Suprapubic skin (tissue), 4 donors: ENCODE data around the gene STAM. TPM values are rescaled to one million over a fixed set of nuclear protein-coding genes. Genes with fewer than 3 reads are reported as not detected.
"Not testable (repeated sequence)": the region's sequence is repeated elsewhere in the genome, so short reads cannot be mapped to it uniquely, and the experiment has no call there.

Experiments
- DNase-seq, 2 donors: peaks; one replicate each; pipeline ENCODE4 v3.0.0-alpha.2; 2019; ENCODE audit warnings: low spot score in 2 of 2
- H3K27ac ChIP-seq: fragments of 200-600 bp; sonication (generic); one replicate; pipeline ENCODE4 v1.5.1; 2019
- H3K27me3 ChIP-seq: fragments of 200-600 bp; sonication (generic); one replicate; pipeline ENCODE4 v1.5.1; 2019
- H3K36me3 ChIP-seq: fragments of 200-600 bp; sonication (generic); one replicate; pipeline ENCODE4 v1.5.1; 2019
- H3K4me1 ChIP-seq: fragments of 200-600 bp; sonication (generic); one replicate; pipeline ENCODE4 v1.5.1; 2019
- H3K4me3 ChIP-seq: fragments of 200-600 bp; sonication (generic); one replicate; pipeline ENCODE4 v1.5.1; 2019; ENCODE audit warnings: mild to moderate bottlenecking
- H3K9me3 ChIP-seq: fragments of 200-600 bp; sonication (generic); one replicate; pipeline ENCODE4 v1.5.1; 2019
- EP300 ChIP-seq: sonication (generic); formaldehyde crosslinking; IDR thresholded peaks from one replicate; pipeline ENCODE4 v1.6.1; 2017; ENCODE audit warnings: antibody characterized with exemption
- POLR2A ChIP-seq, 2 donors: fragments of 450-650 bp; IDR thresholded peaks; one replicate each; pipeline ENCODE4 v1.6.1; 2017; ENCODE audit warnings: antibody characterized with exemption in 2 of 2, mild to moderate bottlenecking in 2 of 2, moderate library complexity in 2 of 2
- POLR2AphosphoS5 ChIP-seq, 3 donors: sonication (generic); formaldehyde crosslinking; IDR thresholded peaks; one replicate each; pipeline ENCODE4 v1.6.1; 2017; ENCODE audit warnings: antibody characterized with exemption in 3 of 3
- WGBS: methylation state at CpG from one replicate; pipeline ENCODE4 v1.1.5; 2018; 5-methylcytosine and 5-hydroxymethylcytosine counted together
- total RNA-seq, 4 donors: library from RNA; depleted of rRNA; stranded (reverse); fragments of >200 nt; gene quantifications; one replicate each; pipeline ENCODE4 v1.1.0, GENCODE V29; 2016
- TF ChIP-seq, protein P1 (sequence below), 2 donors: fragments of 200-600 bp in 1 of 2; fragments of 450-650 bp in 1 of 2; sonication (generic) in 1 of 2; IDR thresholded peaks; one replicate each; pipeline ENCODE4 v1.5.1; 2016 to 2019; ENCODE audit warnings: antibody characterized with exemption in 2 of 2, mild to moderate bottlenecking in 1 of 2, moderate library complexity in 1 of 2

Gene STAM
- total RNA-seq, 4 donors from 2014 or later = 19.4 to 28.6 (median 22.8) TPM

- Histone ChIP-seq H3K36me3 (no peaks in the 10 kb centered on the region), H3K27me3 (no peaks in the 10 kb centered on the region), H3K4me3 (peak within 1 kb of the TSS; percentile 59), H3K9me3 (no peaks in the 10 kb centered on the region), H3K4me1 (peaks cover 12% of the 10 kb centered on the region), H3K27ac (peak within 1 kb of the TSS; percentile 17)
- TF ChIP-seq EP300 = no peak
- TF ChIP-seq POLR2A (IDR thresholded peaks at IDR 0.05) = no peak
- TF ChIP-seq, protein P1, sequence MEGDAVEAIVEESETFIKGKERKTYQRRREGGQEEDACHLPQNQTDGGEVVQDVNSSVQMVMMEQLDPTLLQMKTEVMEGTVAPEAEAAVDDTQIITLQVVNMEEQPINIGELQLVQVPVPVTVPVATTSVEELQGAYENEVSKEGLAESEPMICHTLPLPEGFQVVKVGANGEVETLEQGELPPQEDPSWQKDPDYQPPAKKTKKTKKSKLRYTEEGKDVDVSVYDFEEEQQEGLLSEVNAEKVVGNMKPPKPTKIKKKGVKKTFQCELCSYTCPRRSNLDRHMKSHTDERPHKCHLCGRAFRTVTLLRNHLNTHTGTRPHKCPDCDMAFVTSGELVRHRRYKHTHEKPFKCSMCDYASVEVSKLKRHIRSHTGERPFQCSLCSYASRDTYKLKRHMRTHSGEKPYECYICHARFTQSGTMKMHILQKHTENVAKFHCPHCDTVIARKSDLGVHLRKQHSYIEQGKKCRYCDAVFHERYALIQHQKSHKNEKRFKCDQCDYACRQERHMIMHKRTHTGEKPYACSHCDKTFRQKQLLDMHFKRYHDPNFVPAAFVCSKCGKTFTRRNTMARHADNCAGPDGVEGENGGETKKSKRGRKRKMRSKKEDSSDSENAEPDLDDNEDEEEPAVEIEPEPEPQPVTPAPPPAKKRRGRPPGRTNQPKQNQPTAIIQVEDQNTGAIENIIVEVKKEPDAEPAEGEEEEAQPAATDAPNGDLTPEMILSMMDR (IDR thresholded peaks at IDR 0.05) = peak in 1 of 2 donors; percentile 19
- peak; percentile 75 to 80 for DNase-seq
- 2% methylated on average over 14 of the region's 92 CpGs for WGBS
These were observed 26.7 kb upstream of the STAM start, which contains the start of gene HACD1 for GRCh38 chr10:17617031-17617911. HACD1 (minus strand) TSS chr10:17617374; CDS start chr10:17617339, 35 bp downstream.

DNA sequence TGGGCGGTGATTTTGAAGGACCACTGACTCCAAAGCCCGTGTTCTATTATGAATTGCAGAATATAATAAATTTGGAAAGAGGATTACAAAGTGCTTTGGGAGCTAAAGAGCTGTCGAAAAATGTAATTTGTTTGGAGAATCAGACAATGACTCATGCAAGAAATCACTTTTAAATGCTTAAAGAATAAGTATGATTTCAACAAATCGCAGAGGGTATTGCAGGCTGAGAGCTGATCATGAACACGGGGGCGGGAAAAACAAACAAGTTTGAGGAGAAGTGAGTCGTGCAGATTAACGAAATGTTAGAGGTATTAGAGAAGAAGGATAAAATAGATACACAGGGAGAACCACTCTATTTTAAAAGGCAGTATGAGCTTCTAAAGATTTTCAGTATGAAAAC, 21.9 kb upstream of the STAM start:
- no peaks in the 10 kb centered on the region for H3K36me3 ChIP-seq
- no peak overlapping the region for H3K27ac ChIP-seq
- H3K9me3 ChIP-seq = no peaks in the 10 kb centered on the region
- no peak for DNase-seq
- no peaks in the 10 kb centered on the region for H3K27me3 ChIP-seq
- H3K4me3 ChIP-seq = no peak overlapping the region
- TF ChIP-seq, protein P1 (IDR thresholded peaks at IDR 0.05) = no peak
- no peak for TF ChIP-seq POLR2AphosphoS5 (IDR thresholded peaks at IDR 0.05)
- no peak for TF ChIP-seq POLR2A (IDR thresholded peaks at IDR 0.05)
- no peak for TF ChIP-seq EP300
- 72% methylated on average over 8 of the region's 8 CpGs for WGBS
- H3K4me1 ChIP-seq = peaks cover 8% of the 10 kb centered on the region

- no peaks in the 10 kb centered on the region for H3K27me3 ChIP-seq
- no peak for DNase-seq
- H3K4me1 ChIP-seq = no peaks in the 10 kb centered on the region
- TF ChIP-seq POLR2A (IDR thresholded peaks at IDR 0.05) (no peak), EP300 (no peak), POLR2AphosphoS5 (IDR thresholded peaks at IDR 0.05) (no peak)
- TF ChIP-seq, protein P1 (IDR thresholded peaks at IDR 0.05) = no peak
- no peak overlapping the region for H3K4me3 ChIP-seq
- 78% methylated on average over 3 of the region's 3 CpGs for WGBS
- no peaks in the 10 kb centered on the region for H3K9me3 ChIP-seq
- H3K27ac ChIP-seq = no peak overlapping the region
- H3K36me3 ChIP-seq = no peaks in the 10 kb centered on the region
These were observed 19.0 kb upstream of the STAM start for GRCh38 chr10:17624996-17625395.

DNA sequence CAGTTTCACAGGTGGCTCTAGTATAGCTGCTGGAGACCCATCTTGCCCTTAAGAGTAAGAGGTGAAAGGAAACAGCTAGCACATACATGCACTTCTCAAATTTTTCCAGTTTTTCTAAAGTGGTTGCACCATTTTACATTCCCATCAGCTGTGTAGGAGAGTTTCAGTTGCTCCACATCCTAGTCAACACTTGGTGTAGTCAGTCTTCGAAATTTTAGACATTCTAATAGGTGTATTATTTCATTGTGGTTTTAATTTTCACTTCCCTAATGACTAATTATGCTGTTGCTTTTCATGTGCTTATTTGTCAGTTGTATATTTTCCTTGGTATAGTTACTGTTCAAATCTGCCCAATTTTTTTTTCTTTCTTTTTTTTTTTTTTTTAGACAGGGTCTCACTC, 17.3 kb upstream of the STAM start:
- Histone ChIP-seq H3K4me1 (no peaks in the 10 kb centered on the region), H3K27me3 (no peaks in the 10 kb centered on the region), H3K4me3 (no peak overlapping the region), H3K9me3 (no peaks in the 10 kb centered on the region), H3K27ac (no peak overlapping the region), H3K36me3 (no peaks in the 10 kb centered on the region)
- no peak for DNase-seq
- 69% methylated on average over 1 of the region's 1 CpG for WGBS
- TF ChIP-seq, protein P1 (IDR thresholded peaks at IDR 0.05) = no peak
- no peak for TF ChIP-seq EP300
- TF ChIP-seq POLR2A (IDR thresholded peaks at IDR 0.05) = no peak
- no peak for TF ChIP-seq POLR2AphosphoS5 (IDR thresholded peaks at IDR 0.05)

DNA sequence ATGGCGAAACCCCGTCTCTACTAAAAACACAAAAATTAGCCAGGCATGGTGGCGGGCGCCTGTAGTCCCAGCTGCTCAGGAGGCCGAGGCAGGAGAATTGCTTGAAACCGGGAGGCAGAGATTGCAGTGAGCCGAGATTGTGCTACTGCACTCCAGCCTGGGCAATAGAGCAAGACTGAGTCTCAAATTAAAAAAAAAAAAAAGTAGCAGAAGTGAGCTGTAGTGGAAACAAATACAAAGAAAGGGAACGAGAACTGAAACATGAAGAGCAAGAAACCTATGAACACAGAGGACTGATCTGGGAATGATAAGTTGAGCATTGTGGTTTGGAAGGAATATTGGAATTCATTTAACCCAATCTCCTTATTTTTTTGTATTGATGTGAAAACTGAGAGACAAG, 11.4 kb upstream of the STAM start:
- H3K4me3 ChIP-seq, DNase-seq, H3K27me3 ChIP-seq, H3K9me3 ChIP-seq, H3K36me3 ChIP-seq, H3K27ac ChIP-seq, H3K4me1 ChIP-seq: not testable (repeated sequence)
- WGBS = 89% methylated on average over 8 of the region's 8 CpGs
